GM12873 (cell line): Measurements from ENCODE around the gene SLC5A2.

ENCODE experiments used
- TF ChIP-seq, protein P1 (sequence below): IDR thresholded peaks from 2 replicates; pipeline ENCODE4 v1.5.1; 2012; ENCODE audit warnings: low read depth, mild to moderate bottlenecking, moderate library complexity, low read length, control low read depth; ENCODE audit not compliant: insufficient read depth; ENCODE audit errors: missing control alignments

The SLC5A2 gene

DNA sequence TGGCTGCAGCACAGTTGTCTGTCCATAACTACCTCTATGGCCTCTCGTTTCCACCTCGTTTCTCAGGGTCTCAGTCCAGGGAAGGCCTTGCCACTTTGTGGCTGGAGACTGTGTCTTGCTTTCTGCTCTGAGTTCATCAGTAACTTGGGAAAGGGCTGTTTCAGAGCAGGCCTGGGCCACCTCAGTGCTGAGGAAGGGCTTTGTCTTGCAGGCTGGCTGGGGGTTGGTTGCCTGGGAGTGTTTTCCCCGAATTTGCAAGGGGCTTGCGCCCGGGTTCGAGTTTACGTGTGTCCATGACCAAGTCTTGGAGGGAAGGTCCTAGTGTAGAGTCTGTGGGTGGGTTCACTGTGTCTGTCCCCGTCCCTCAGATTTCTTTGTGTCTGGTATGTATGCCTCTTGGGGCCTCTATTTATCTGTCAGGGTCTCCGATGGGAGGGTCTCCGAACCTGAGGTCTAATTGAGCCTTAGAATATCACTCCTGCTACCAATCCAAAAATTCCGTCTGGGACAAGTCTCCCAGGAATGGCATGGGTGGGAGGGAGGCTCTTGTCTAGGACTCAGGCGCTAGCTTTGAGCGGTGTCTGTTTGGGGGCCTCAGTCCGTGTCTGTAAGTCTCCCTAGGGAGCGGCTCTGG, 11.6 kb upstream of the SLC5A2 start:
- TF ChIP-seq, protein P1, sequence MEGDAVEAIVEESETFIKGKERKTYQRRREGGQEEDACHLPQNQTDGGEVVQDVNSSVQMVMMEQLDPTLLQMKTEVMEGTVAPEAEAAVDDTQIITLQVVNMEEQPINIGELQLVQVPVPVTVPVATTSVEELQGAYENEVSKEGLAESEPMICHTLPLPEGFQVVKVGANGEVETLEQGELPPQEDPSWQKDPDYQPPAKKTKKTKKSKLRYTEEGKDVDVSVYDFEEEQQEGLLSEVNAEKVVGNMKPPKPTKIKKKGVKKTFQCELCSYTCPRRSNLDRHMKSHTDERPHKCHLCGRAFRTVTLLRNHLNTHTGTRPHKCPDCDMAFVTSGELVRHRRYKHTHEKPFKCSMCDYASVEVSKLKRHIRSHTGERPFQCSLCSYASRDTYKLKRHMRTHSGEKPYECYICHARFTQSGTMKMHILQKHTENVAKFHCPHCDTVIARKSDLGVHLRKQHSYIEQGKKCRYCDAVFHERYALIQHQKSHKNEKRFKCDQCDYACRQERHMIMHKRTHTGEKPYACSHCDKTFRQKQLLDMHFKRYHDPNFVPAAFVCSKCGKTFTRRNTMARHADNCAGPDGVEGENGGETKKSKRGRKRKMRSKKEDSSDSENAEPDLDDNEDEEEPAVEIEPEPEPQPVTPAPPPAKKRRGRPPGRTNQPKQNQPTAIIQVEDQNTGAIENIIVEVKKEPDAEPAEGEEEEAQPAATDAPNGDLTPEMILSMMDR = no peak

DNA sequence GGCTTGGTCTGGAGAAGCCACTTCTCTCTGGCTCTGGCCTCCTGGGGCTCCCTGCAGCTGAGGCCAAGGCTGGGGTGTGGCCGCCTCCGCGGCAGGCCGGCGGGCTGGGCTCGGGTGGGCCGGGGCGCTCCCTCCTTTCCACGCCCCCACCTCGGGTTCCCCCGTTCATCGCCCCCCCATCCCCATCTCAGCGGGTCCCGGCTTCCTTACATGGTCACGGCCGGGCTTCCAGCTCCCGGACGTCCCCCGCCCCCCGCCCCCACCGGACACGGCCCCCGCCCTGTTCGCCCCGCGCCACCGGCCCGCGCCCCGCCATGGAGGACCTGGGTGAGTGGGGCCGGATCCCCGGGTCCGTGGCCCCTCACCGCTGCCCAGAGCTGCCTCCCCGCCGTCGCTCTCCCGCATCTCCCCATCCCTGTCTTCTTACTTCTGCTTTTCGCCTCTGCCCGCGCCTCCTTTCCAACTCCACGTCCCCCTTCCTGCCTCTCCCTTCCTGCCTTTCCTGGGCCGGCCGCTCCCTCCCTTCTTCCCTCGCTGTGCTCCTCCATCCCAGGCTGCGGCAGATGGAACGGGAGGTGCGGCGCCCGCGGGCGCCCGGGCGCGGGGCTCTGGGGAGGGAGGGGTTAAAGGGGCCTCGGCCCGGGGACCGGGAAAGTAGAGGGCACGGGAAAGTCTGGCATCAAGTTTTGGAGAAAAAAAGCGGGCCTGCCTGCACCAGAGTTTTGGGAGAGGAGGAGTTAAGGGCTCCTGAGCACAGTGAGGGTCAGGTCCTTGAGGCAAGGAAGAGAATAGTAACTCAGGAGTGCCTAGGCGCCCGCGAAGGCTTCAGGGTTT, 10.8 kb upstream of the SLC5A2 start, which contains the start of gene TGFB1I1:
TGFB1I1 (plus strand) TSS at position 278 of the 834 bp plus-strand sequence; CDS start at position 315, 37 bp downstream.
- TF ChIP-seq, protein P1 = no peak

- TF ChIP-seq, protein P1 = no peak
These were observed 10.2 kb upstream of the SLC5A2 start for GRCh38 chr16:31472709-31473203.

DNA sequence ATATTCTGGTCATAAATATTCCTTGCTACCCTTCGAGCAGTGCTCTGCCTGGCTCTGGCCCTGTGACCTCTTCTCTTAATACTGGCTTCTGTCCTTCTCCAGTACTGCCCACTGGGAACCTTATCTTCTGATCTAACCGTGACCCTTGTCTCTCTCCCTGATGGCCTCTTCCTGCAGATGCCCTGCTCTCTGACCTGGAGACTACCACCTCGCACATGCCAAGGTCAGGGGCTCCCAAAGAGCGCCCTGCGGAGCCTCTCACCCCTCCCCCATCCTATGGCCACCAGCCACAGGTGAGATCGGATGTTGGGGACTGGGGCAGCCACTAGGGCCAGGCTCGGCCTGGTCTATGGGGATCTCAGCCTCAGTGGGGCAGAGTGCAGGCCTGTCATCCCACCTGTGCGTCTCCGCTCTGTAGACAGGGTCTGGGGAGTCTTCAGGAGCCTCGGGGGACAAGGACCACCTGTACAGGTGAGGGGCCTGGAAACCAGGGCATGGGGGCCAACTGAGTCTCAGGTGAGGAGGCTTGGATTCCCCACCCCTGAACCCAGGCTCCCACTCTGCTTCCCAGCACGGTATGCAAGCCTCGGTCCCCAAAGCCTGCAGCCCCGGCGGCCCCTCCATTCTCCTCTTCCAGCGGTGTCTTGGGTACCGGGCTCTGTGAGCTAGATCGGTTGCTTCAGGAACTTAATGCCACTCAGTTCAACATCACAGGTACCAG, 9.5 kb upstream of the SLC5A2 start:
- TF ChIP-seq, protein P1 = no peak

GRCh38 chr16:31474173-31474714, 8.7 kb upstream of the SLC5A2 start:
- TF ChIP-seq, protein P1 = no peak

- TF ChIP-seq, protein P1 = no peak
These were observed 7.9 kb upstream of the SLC5A2 start for GRCh38 chr16:31474773-31475738.
